HuH-7 (cell line): ENCODE measurements around the gene ARMH1.

Experiments
- DNase-seq: peaks from one replicate; pipeline ENCODE4 v3.0.0; 2011; ENCODE audit warnings: low spot score

Gene ARMH1

GRCh38 chr1:44674113-44675000 is at the start of gene ARMH1, which contains the start of gene TMEM53:
Gene ARMH1 (plus strand): TSS chr1:44674714. CDS start chr1:44689698, 14,984 bp downstream.
Gene TMEM53 (minus strand): TSS chr1:44674481. CDS start chr1:44674391, 90 bp downstream.
- DNase-seq = peak; percentile 97

- DNase-seq = no peak
Measured at GRCh38 chr1:44625348-44625747, 49.2 kb upstream of the ARMH1 start.

GRCh38 chr1:44628962-44629756 is 45.4 kb upstream of the ARMH1 start:
- DNase-seq = no peak

- no peak for DNase-seq
Measured at GRCh38 chr1:44630116-44630515, 44.4 kb upstream of the ARMH1 start.

DNA sequence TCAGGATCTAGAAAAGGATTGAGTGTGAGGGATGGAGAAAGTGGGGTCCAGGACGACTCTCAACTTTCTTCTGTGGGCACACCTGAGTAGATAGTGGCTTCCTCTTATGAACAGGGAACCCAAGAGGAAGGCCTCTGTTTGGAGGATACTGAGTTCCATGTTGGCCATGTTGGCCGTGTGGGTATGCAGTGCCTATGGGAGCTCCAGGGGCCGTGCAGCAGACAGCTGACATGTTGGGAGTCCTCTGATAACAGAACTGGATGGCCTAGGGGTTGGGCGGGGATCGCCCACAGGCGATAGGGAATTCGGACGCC is 43.2 kb upstream of the ARMH1 start:
- DNase-seq = no peak

GRCh38 chr1:44631647-44632539 is 42.6 kb upstream of the ARMH1 start:
- peak; percentile 97 for DNase-seq

DNA sequence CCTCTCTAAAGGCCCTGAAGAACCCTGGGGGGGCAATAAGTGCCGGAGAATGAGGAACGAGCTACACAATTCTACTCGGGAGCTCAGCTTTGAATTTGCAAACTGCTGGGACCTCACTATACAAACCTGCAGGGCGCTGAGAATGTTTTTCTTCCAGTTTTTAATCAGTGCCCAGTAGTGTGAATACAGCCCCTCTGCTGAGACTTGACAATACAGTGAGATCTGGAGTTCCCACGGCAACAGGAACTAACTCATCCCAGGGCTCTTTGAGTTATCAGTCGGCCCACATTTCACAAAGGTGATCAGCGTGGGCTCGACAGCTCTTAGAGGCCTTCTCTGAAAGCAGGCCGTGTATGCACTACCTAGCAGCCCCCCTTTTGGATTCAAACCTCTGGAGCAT is 41.9 kb upstream of the ARMH1 start:
- DNase-seq = no peak

DNA sequence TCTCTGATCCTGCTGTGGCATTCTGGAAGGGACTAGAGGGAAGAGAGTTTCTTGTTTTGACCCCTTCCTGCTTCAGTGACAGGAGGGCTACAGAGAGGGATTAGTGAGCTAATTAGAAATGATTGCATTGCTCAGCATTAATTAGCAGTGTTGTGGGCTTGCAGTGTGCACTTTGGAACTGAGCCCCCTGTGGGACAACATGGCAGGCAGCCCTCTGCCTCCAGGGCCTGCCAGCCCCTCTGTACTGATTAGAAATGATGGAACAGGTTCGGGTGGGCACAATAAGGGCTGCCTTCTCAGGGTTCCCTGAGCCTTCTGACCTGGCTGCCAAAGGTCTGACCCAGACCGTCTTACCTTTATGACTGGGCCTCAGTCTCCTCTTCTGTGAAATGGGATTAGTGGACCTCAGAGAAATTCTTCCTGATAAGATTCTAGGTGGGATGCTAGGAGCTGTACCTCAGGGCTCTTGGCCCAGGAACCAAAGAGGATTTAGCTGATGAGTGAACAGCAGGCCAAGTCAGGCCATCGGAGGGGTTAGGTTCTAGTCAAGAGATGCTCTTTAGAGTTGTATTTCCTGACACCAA is 39.8 kb upstream of the ARMH1 start:
- DNase-seq = no peak

DNA sequence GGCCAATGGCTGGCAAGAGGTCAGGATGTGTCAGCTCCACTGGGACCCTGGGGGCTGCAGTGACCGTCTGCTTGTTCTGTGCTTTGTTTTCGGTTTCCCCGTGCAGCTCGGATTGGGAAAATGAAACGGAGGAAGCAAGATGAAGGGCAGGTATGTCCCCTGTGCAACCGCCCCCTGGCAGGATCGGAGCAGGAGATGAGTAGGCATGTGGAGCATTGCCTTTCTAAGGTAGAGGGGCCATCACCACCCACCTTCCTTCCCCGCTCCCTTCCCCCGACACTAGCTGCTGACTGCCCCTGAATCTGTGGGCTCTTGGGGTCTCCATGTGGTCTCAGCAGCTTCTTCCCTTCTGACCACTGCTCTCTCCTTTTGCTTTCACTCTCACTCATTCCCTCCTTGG is 39.1 kb upstream of the ARMH1 start:
- DNase-seq = no peak

DNA sequence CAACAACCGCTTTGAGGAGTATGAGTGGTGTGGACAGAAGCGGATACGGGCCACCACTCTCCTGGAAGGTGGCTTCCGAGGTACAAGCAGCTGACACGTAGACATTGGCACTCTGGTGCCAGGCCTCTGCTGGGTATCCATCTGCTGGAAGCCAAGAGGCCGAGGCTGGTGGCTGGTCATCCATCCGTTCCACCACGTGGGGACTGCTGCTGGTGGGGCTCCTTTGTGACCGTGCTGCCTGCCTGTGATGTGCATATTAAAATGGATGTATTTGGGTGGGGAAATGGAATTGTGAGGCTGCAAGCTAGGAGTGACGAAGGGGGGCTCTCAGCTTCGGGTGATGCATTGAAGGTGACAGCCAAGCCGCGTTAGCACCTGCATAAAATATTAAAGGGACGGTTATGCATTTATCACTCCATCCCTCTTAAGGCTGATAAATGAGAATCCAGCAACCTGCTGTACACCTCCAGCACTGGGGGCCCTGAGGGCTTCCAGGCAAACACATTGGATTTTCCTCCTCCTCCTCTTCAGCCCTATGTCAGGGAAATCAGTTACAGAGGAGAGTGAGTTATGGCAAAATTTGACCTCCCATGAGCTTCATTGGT is 38.3 kb upstream of the ARMH1 start:
- DNase-seq = no peak

- no peak for DNase-seq
Measured at GRCh38 chr1:44636688-44637598, 37.6 kb upstream of the ARMH1 start.

DNA sequence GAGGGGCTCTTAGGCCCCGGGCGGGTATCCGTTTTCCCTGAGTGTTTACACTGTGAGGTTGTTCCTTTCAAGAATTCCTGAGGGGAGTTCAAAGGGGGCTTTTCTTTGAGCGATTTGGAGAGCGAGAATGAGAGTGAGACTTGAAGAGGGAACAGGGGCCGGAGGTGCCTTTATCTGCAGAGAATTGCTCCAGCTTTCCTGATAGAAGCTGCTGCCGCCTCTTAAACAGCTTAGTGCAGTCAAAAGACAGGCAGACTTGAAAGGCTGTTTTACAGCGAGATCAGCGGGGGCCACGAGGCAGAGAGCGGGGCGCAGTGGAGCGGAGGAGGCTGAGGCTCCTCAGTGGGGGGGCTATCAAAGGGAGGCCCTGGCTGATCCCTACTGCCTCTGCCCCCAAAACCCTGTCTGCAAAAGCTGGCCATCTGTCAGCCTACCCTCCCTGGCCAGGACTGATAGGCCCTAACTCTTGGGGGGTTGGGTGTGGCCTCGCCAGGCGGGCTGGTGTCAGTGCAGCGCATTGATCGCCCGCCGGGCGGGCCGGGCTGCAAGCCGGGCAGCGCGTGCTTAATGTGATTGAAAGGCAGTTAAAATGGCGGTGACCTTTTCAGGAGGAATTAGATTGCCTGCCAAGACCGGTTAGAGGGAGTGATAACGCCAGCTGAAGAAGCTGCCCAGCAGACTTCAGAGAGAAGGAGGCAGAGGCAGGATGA is 36.7 kb upstream of the ARMH1 start:
- no peak for DNase-seq

DNA sequence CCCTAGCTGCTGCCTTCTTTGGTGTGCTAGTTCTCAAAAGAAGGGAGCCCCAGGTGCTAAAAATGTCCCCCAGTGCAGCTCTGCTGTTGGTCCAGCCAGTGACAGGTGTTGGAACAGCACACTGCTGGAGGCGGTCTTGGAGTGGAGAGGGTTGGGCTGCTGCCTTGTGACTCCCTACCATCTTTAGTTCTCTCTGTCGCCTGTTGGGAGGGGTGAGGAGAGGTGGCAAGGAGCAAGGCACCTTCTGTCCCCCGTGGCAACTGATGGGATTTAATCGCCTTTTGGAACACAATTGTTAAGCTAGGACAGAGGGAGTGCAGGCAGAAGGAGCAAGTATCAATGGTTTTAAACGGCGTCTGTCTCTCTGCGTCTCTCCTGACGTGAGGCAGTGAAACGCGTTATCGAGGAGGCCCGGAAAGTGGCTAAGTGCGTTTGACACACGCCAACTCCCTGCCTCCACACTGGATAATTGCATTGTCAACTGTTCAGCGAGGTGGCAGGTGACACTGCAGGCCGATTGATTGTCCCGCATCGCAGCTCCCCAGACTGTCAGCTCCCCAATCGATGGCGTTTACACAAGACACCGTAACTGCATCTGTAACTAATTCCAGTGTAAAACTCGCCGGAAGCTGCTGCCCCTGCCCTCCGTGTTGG is 34.2 kb upstream of the ARMH1 start:
- no peak for DNase-seq

GRCh38 chr1:44641126-44642102 is 33.1 kb upstream of the ARMH1 start:
- no peak for DNase-seq

DNA sequence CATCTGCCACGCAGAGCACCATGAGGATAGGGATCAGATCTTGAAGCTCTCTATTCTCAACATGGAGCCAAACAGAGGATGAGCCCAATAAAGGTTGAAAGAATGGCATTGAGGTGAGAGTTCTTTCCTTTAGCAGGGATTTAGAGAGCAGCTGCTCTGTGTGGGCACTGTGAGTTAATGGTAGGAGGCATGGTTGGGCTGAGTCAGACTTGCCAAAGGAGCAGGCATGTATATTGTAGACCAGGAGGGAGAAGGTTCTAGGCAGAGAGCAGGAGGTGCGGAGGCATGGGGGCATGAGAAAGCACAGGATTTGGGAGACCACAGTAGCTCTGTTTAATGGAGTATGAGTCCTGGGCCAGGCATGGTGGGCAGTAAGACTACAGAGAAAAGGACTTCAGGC is 32.3 kb upstream of the ARMH1 start:
- no peak for DNase-seq

DNA sequence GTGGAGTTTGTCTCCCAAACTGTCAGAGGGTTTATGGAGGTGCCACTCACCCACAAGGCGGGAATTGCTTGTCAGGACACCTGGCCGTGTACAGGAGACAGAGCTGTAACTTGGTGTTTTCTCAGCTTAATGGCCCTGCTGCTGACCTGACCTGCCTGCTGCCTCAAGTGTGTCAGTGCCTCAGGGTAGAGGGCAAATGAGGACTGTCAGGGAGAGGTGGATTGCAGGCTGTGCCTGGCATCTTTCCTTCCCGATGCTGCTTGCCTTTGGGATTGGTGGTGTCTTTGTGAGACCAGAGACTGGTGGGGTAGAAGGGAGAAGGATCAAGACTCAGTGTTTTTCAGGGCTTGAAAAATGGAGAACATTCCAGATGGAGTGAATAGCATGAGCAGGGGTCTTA is 31.6 kb upstream of the ARMH1 start:
- no peak for DNase-seq

GRCh38 chr1:44643721-44644334 is 30.7 kb upstream of the ARMH1 start:
- DNase-seq = no peak
